Dermis blood vessel endothelial cell (primary cell): ENCODE measurements around the gene MIEN1. TPM values are rescaled to one million over a fixed set of nuclear protein-coding genes. Genes with fewer than 3 reads are reported as not detected.
A peak's percentile ranks its signal among the peaks of the same experiment; 100 is the strongest.
"Not testable (repeated sequence)": the region's sequence is repeated elsewhere in the genome, so short reads cannot be mapped to it uniquely, and the experiment has no call there.

ENCODE experiments used
- DNase-seq: peaks from one replicate; pipeline ENCODE4 v3.0.0; 2010
- total RNA-seq: library from RNA; depleted of rRNA; stranded (reverse); fragments of >200 nt; gene quantifications from 2 replicates; pipeline ENCODE4 v1.2.3, GENCODE V29; 2014

The MIEN1 gene
- total RNA-seq, 1 donor from 2014 or later = 18.5 TPM

DNA sequence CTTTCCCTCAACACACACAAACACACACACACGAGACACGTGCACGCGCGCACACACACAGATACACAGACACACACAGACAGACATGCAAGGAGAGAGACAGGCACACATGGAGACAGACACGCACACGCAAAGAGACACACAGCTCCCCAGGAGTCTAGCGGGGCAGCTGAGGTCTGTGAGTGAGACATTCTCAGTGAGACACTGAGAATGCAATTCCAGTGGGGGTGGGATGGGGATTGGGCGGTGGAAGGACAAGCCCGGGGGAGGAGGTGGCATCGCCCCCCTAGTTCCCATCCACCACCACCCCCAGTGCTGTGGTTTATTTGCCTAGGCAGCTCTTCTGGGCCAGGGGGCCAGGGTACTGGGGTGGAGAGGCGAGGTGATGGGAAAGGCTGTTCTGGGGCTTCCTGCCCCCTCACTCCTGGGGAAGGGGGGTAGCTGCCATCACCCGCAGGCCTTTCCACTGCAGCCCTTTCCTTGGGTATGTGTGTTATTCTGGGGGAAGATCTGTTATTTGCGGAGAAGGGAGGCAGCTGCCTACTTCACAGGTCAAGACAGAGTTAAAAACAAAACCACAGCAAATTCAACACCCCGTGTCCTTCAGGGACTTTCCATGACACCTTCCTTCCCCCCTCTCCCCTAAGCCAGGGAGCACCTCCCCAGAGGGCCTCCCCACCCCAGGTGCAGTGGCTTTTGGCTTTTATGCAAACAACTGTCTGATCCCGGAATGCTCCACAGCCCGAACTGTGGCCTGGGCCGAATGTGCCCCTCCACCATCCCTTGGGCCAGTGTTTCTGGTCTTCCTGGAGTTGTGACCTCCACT, 25.4 kb upstream of the MIEN1 start:
- no peak for DNase-seq

DNA sequence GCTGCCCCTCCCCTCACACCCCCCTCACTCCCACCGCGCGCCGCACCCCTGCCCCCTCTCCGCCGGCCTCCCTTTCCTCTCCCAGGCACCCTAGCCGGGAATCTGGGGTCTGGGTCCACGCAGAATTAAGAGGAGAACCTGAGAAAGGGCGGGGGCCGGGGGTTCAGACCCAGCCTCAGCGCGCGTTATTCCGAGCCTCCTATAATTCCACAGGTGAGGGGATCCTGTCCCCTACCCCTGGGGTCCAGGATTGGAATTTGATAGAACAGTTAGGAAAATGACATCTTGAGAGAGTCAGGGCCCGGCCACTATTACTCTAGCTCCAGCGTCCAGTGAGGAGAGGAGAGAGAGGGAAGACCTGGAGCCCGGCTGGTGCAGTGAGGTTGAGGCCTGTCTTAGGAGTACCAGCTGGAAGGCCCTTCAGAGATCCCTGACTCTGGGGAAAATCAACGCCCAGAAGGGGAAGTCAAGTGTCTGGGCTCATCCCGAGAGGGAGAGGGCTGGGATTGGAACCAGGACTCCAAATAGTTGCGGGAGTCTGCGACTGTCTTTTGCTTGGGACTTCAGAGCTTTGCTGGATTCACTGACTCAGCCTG, 24.7 kb upstream of the MIEN1 start:
- peak; percentile 5 for DNase-seq

DNA sequence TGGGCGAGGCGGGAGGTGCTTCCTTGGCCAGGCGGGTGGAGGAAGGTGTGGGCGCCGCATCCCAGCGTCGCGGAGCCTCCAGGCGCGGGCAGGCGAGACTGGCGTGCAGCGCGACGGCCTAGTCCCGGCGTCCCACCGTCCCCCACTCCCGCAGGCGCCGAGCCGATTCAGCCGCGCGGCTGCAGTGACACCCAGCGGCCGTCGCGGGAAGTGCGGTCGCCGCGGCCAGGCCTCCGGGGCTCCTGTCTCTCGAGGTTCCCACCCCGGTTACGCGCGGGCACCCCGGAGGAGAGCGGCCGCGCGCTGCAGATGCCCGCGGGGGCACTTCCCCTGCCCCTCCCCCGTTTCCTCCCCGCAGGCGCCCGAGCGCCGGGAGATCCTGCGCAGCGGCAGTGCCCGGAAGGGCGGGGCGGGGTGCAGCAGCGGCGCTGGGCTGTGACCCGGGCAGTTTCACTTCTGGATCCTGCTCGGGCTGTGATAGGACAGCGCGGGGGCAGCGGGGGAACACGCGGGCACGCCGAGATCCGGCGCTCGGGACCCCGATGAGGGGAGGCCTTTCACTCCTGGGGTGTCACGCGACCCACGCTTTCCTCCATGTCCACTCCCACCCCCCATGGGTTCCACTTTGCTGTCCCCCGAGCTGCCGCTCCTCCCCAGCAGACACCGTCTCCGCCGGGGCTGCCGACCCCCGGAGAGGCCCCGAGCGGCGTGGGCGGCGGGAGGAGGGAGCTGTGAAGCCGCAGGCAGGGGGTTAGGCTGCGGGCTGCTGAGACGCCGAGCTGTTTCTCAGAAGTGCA, 24.0 kb upstream of the MIEN1 start:
- DNase-seq = peak; percentile 78

DNA sequence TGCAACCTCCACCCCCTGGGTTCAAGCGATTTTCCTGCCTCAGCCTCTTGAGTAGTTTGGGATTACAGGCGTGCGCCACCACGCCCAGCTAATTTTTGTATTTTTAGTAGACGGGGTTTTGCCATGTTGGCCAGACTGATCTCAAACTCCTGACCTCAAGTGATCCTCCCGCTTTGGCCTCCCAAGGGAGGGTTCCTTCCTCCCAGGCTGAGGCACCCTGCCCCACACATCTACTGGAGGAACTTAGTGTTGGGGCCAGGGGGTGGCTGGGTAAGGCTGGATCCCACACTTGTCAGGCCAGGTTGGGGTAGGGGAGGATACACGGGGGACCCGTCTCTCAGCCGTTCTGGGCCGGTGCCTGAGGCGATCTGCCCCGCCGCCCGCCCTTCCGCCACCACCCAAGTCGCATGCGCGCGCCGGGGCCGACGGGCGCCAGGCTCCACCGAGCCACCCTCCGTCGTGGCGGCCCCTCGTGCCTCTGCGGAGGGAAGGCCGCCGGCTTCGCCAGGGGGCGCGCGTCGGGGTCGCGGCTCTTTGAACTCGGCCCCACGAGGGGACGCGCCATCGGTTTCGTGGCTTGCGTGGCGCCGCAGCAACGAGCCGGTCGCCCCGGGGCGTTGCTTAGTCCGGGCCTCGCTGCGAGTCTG, 23.3 kb upstream of the MIEN1 start:
- DNase-seq = no peak

DNA sequence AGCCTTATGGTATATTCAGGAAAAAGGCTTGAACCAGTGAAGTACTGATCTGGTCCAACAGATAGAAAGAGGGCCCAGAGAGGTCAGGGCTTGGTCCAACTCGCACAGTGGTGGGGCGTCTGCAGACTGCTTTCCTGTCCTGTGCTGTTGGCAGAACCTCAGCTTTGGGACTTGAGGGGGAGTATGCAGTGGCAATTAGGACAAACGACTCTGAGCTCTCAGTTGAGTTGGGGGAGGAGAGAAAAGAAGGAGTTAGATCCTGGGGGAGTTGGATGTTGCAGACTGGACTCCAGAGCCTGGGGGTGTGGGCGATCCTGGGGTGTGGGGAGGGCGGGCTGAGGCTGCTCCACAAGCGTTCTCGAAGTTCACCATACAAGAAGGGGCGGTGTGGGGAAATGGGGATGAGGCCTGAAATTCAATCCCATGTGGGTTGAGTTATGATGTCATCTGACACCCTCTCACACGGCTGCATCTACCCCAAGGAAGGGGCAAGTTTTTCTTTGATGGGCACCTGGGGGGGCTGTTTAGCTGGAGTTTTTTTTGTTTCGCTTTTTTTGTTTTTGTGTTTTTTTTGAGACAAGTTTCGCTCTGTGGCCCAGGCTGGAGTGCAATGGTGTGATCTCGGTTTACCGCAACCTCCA, 22.0 kb upstream of the MIEN1 start:
- no peak for DNase-seq

DNA sequence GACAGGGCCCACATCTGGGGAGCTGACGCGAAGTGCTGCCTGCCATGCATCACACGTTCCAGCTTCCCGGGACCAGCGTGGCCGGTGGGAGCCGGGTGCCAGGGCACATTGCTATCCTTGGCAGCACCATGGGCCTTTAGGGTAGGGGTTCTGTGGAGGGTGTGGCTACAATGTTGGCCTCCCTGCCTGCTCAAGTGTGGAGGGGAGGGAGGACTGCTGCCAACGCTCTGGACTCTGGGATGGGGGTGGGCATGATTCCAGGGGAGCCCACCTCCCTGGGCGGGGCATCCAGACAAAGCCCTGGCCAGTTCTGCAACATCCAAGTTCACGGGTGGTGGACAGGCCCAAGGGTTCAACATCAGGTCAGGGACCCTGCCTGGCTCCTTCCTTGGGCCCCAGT, 21.3 kb upstream of the MIEN1 start:
- no peak for DNase-seq

DNA sequence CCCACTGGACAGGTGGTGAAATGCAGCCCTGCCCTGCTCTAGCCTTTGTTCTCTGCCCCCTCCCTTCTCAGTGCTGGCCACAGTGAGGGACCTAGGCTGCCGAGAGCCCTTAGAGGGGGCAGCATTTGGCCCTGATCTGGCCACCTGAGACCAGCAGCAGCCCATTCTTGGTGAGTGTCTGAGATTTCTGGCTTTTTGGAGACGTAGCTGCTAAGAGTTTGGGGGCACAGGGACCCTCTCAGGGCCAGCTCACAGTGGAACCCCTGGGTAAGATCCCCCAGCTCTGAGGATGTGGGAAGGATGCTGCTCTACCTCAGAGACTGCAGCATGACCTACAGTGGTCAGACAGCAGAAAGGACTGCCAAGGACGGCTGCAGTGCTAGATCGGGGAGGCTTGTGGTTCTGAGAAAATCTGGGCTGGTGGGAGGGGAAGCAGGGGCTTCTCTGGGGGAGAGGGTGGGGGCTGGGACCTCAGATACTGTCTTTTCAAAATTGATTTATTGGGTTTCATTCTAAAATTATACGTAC, 20.7 kb upstream of the MIEN1 start:
- DNase-seq = no peak

DNA sequence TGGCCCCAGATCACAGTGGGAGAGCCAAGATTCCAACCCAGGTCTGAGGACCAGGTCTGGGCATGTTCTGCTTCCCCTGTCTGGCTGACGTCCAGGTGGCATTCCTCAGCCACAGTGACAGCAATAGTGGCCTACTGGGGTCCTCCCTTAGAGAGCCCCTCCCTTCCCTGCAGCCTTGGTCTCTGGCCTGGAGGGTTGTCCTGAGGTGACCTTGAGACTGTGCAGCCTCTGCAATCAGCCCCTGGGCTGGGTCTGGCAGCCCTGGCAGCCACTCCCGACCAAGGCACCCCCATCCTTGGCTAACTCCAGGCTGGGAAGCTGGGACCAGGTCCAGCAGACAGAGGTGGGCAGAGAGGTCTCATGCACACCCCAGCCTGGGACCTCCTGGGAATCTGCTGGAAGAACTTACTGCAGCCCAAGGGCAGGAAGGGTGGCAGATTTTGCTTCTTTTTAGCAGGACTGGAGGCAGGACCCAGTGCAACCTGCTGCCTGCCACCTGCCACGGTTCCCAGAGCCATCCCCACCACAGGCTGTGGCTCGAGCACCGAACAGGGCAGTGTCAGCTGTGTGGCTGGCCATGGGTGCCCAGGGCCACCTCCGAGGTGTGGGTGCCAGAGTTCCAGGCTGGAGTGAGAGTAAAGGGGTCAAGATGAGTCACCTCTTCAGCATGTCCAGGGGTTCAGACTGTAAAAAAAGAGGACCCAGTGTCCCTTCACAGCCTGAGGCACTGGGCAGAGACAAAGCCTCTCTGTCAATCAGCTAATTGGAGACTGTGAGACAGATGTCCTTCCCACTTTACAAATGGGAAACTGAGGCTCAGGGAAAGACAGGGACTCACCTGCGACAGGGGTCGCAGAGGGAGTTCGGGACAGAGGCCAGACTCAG, 20.0 kb upstream of the MIEN1 start:
- no peak for DNase-seq

DNA sequence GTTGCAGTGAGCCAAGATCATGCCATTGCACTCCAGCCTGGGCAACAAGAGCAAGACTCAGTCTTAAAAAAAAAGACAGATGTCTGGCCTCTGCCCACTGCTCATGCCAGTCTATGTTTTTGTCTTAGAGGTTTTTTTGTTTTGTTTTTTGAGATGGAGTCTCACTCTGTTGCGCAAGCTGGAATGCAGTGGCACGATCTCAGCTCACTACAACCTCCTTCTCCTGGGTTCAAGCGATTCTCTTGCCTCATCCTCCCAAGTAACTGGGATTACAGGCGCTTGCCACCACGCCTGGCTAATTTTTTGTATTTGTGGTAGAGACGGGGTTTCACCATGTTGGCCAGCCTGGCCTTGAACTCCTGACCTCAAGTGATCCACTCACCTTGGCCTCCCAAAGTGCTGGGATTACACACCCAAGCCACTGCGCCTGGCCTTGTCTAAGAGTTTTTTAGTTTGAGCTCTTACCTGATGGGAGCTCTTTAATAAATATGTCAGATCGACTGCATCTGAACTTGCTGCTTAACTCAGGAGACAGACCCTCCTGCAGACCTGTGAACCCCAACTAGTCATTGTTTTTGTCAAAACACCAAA, 18.2 kb upstream of the MIEN1 start:
- DNase-seq = not testable (repeated sequence)

DNA sequence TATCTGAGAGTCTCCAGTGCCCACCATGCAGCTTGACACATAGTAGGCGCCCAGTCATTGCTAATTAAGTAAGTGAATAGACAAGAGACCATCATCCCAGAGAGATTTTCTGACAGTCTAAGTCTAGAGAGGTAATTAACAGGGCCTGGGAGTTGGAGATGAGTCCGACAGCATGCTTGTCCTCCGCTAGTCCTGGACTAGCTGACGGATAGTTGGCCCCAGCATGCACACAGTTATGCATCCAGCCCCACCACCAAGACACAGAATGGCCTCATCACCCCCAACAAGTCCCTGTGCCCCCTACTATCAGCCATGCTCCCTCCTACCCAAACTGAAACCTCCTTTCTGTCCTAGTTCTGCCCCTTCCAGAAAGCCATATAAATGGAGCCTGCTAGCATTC, 17.4 kb upstream of the MIEN1 start:
- no peak for DNase-seq

DNA sequence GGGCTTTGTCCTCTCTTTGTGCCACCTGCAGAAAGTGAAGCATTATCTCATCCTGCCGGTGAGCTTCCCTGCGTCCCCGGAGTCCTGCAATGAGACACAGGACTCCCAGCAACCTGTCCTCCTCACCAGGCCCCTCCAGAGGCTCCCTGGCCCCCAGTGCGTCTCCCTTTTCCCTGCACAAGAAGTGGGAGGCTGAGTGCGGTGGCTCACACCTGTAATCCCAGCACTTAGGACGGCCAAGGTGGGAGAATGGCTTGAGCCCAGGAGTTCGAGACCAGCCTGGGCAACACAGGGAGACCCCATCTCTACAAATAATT, 15.8 kb upstream of the MIEN1 start:
- DNase-seq = no peak

DNA sequence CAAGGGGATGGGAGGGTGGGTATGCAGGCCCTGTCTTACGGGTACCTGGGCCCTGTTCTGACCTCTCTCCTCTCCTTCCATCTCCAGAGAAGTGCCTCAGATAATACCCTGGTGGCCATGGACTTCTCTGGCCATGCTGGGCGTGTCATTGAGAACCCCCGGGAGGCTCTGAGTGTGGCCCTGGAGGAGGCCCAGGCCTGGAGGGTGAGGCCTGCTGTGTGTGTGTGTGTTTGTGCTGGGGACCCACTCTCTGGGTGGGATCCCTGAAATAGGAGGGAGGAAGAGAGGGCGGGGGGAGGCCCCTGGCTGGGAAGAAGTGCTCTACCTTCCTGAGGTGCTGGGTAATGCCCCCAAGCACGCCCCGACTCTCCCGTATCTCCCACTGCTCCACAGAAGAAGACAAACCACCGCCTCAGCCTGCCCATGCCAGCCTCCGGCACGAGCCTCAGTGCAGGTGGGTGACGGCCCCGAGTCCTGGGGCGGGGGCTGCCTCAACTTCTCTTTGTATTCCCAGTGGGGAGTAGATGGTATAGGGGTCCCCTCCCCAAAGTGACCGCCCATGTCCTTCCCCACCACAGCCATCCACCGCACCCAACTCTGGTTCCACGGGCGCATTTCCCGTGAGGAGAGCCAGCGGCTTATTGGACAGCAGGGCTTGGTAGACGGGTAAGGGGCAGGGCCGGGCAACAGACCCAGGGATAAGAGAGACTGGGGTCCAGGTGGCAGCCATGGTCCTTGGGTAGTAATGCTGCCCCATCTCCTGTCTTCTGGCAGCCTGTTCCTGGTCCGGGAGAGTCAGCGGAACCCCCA, 15.2 kb upstream of the MIEN1 start:
- no peak for DNase-seq

DNA sequence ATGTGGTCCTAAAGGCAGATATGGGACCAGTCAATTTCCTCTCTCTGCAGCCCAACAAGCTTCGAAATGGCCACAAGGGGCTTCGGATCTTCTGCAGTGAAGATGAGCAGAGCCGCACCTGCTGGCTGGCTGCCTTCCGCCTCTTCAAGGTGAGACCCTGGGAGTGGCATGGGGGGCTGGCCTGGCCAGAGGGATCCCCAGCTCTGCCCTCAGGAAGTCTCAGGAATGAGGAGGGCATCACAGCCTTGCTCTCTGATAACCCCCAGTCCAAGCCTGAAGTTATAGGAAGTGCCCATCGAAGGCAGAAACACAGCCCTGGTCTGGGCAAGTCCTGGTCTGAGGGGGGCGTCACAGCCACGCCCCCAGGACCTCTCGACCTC, 14.5 kb upstream of the MIEN1 start:
- DNase-seq = no peak

DNA sequence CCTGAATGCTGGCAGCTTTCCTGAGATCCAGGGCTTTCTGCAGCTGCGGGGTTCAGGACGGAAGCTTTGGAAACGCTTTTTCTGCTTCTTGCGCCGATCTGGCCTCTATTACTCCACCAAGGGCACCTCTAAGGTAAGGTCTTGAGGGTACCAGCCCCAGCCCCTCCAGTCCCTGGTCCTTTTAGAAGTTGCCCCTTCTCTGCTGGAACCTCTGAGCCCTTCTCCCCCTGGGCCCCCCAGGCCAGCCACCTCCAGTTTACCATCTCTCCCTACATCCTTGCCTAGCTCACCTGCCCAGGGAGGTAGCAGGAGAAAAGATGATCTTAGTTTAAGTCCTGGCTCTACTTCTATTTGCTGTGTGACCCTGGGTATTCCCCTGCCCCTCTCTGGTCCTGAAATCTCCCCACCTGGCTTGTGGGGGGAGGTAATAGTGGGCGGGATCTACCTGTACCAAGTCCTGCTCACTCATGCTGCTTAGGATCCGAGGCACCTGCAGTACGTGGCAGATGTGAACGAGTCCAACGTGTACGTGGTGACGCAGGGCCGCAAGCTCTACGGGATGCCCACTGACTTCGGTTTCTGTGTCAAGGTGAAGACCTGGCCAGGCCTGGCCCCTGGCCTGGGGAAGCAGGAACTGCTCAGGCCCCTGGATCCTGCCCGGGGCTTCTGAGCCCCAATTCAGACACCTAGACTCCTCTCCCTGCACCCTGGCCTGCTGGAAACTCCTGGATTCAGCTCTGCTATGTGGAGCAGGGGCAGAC, 13.9 kb upstream of the MIEN1 start:
- DNase-seq = no peak

DNA sequence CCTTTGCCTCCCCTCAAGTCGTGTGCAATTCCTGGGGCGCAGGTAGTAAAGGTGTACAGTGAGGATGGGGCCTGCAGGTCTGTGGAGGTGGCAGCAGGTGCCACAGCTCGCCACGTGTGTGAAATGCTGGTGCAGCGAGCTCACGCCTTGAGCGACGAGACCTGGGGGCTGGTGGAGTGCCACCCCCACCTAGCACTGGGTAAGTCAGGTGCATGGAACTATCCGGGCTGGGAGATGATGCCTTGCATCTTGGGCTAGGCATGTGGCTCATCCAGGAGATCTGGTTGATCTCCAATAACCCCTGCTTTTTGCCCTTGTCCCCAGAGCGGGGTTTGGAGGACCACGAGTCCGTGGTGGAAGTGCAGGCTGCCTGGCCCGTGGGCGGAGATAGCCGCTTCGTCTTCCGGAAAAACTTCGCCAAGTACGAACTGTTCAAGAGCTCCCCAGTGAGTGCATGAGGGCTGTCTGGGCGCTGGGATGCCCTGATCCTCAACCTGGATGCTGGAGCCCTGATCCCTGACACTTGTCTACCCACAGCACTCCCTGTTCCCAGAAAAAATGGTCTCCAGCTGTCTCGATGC, 12.6 kb upstream of the MIEN1 start:
- no peak for DNase-seq

DNA sequence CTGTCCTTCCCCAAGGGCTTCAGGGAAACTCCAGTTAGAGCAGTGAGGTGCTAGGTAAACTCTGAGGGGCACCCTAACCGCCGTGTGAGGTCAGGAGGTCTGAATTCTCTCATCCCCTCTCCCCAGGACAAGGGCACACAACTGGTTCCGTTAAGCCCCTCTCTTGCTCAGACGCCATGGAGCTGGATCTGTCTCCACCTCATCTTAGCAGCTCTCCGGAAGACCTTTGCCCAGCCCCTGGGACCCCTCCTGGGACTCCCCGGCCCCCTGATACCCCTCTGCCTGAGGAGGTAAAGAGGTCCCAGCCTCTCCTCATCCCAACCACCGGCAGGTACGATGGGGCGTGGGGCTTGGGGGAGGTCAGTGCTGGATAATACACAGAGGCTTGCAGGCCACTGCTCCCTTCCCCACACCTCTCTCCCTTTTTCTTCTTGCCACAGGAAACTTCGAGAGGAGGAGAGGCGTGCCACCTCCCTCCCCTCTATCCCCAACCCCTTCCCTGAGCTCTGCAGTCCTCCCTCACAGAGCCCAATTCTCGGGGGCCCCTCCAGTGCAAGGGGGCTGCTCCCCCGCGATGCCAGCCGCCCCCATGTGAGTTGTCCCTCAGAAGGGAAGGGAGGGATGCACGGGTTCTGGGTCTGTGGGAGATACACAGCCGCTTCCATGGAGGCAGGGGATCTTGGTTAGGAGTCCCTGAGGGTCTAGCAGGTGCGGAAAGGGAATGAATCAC, 12.0 kb upstream of the MIEN1 start:
- DNase-seq = no peak

DNA sequence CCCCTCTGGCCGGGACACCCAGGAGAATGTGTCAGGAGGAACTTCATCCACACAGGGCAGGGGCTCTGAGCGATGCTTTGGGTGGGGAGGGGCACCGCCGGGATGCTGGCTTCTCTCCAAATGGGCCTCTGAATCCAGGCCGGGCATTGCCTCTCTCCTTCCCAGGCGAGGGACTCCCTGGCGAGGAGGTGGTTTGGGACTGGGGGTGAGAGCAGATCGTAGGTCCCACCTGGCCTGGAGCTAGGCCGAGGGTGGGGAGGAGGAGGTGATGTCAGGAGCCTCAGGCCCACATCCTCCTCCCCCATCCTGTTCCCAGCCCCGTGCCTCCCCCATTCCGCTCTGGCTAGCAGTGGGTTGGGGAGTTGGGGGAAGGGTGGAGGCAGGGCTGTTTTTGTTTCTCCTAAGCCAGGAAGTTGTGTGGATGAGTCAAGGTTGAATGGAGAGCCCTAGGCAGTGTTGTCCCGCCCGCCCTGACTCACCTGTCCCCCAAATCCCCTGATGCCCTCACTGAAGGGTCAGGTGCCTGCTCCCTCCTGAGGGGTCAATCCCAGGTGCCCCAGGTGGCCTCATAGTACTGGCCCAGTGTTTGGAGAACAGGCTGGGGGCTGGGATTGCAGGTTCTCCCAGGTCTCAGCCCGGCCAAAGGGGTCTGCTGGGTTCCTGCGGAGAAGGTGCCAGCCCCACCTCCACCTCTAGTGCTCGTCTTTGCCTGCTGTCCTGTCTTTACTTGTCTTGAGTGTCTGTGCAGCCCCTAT, 10.2 kb upstream of the MIEN1 start:
- peak; percentile 29 for DNase-seq
